Activated B cell treated with CpG ODN at 0.5 μM for 24 hours (primary cell): Measurements from ENCODE around the gene POU2AF3. TPM values are rescaled to one million over a fixed set of nuclear protein-coding genes. Genes with fewer than 3 reads are reported as not detected.
A peak's percentile ranks its signal among the peaks of the same experiment; 100 is the strongest.
"Not testable (repeated sequence)": the region's sequence is repeated elsewhere in the genome, so short reads cannot be mapped to it uniquely, and the experiment has no call there.

Source experiments
- ATAC-seq: fragments of 200-7000 bp; cut with Tn5 transposase; one replicate; pipeline ENCODE4 v1.10.0; 2021; ENCODE audit warnings: low read depth, mild to moderate bottlenecking, moderate library complexity
- CTCF ChIA-PET: fragments of 350-600 bp; sonication (Branson Sonifier 250); formaldehyde crosslinking; loops from one replicate; lab custom pipeline; 2021; ENCODE audit warnings: antibody characterized with exemption; lab: Charles Lee
- POLR2A ChIA-PET: fragments of 350-600 bp; sonication (Branson Sonifier 250); formaldehyde crosslinking; loops from one replicate; lab custom pipeline; 2021; ENCODE audit warnings: antibody characterized with exemption; lab: Charles Lee
- DNase-seq: peaks from one replicate; pipeline ENCODE4 v3.0.0; 2022
- H3K27ac Mint-ChIP-seq: one replicate; pipeline ENCODE4 v1.8.0; 2020; ENCODE audit warnings: mixed read lengths
- H3K27me3 Mint-ChIP-seq: one replicate; pipeline ENCODE4 v1.8.0; 2021; ENCODE audit warnings: mixed read lengths
- H3K36me3 Mint-ChIP-seq: one replicate; pipeline ENCODE4 v1.8.0; 2021; ENCODE audit warnings: low read depth, mixed read lengths
- H3K4me1 Mint-ChIP-seq: one replicate; pipeline ENCODE4 v1.8.0; 2021; ENCODE audit warnings: mixed read lengths
- H3K4me3 Mint-ChIP-seq: one replicate; pipeline ENCODE4 v1.8.0; 2020; ENCODE audit warnings: mild to moderate bottlenecking, mixed read lengths
- H3K9me3 Mint-ChIP-seq: one replicate; pipeline ENCODE4 v1.8.0; 2020; ENCODE audit warnings: mixed read lengths
- intact Hi-C: fragments of 100-400 bp; cut with micrococcal nuclease; formaldehyde crosslinking; loops from one replicate; pipeline ENCODE4 v1.15.1; 2024
- total RNA-seq: library from RNA; stranded (reverse); gene quantifications from 2 replicates; pipeline ENCODE4 v1.2.3, GENCODE V29; 2022
- TF ChIP-seq, protein P1 (sequence below): fragments of 200-600 bp; IDR thresholded peaks from one replicate; pipeline ENCODE4 v1.8.0; 2022; ENCODE audit warnings: antibody characterized with exemption, mild to moderate bottlenecking

Gene POU2AF3
- total RNA-seq, 1 donor from 2014 or later = 0.82 TPM

DNA sequence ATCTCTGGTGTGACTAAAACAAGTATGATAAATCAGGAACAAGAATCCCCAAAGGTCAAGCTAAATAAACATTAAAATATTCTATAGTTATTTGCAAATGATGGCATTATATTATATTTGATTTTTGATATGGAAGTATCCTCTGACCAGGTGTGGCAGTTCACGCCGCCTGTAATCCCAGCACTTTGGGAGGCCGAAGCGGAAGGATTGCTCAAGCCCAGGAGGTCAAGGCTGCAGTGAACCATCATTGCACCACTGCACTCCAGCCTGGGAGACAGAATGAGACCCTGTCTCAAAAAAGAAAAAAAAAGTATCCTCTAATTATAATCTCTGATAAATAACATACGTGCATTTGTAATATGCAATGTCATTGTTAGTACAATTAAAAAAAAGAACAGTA lies 6.6 kb upstream of the POU2AF3 start:
- Mint-ChIP-seq H3K27ac (no peak overlapping the region), H3K4me3 (no peak overlapping the region), H3K27me3 (no peaks in the 10 kb centered on the region), H3K9me3 (no peaks in the 10 kb centered on the region), H3K4me1 (no peaks in the 10 kb centered on the region), H3K36me3 (no peaks in the 10 kb centered on the region)
- intact Hi-C loops = no loop called here
- POLR2A ChIA-PET = no interaction called here
- no peak for ATAC-seq
- CTCF ChIA-PET = interaction anchor here (1.3 kb wide), 1 partner anchor 138 kb away, joined by 4 read pairs; no protein-coding TSS in a partner anchor
- TF ChIP-seq, protein P1, sequence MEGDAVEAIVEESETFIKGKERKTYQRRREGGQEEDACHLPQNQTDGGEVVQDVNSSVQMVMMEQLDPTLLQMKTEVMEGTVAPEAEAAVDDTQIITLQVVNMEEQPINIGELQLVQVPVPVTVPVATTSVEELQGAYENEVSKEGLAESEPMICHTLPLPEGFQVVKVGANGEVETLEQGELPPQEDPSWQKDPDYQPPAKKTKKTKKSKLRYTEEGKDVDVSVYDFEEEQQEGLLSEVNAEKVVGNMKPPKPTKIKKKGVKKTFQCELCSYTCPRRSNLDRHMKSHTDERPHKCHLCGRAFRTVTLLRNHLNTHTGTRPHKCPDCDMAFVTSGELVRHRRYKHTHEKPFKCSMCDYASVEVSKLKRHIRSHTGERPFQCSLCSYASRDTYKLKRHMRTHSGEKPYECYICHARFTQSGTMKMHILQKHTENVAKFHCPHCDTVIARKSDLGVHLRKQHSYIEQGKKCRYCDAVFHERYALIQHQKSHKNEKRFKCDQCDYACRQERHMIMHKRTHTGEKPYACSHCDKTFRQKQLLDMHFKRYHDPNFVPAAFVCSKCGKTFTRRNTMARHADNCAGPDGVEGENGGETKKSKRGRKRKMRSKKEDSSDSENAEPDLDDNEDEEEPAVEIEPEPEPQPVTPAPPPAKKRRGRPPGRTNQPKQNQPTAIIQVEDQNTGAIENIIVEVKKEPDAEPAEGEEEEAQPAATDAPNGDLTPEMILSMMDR = no peak
- no peak for DNase-seq

DNA sequence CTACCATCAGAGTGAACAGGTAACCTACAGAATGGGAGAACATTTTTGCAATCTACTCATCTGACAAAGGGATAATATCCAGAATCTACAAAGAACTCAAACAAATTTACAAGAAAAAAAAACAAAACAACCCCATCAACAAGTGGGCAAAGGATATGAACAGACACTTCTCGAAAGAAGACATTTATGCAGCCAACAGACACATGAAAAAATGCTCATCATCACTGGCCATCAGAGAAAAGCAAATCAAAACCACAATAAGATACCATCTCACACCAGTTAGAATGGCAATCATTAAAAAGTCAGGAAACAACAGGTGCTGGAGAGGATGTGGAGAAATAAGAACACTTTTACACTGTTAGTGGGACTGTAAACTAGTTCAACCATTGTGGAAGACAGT lies 5.9 kb upstream of the POU2AF3 start:
- POLR2A ChIA-PET = interaction anchor here (0.7 kb wide), 1 partner anchor 129 kb away, joined by 3 read pairs; no protein-coding TSS in a partner anchor
- H3K27me3 Mint-ChIP-seq, intact Hi-C loops, H3K4me1 Mint-ChIP-seq, ATAC-seq, H3K9me3 Mint-ChIP-seq, H3K36me3 Mint-ChIP-seq, H3K27ac Mint-ChIP-seq, H3K4me3 Mint-ChIP-seq, CTCF ChIA-PET, DNase-seq: not testable (repeated sequence)

DNA sequence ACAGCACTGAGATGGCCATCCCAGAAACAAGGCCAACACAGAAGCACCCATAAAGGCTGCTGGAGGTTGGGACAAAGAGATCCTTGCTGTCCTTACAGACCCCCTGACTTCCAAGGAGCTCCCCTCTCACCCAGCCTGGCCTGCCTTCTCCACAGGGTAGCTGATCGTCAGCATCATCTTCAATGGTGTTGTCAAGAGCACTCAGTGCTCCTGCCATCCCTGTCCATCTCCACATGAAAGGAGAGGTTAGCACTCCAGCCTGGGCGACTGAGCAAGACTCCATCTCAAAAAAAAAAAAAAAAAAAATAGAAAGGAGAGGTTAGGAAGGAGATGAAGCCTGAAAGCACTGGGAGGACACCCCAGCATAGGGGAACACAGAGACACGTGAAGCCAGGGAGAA lies 2.1 kb upstream of the POU2AF3 start:
- DNase-seq (no peak), ATAC-seq (no peak)
- ChIA-PET CTCF (interaction anchor here (1.2 kb wide), 1 partner anchor 127 kb away, joined by 6 read pairs; no protein-coding TSS in a partner anchor), POLR2A (interaction anchor here (0.9 kb wide), 1 partner anchor 9 kb away, joined by 7 read pairs; no protein-coding TSS in a partner anchor)
- intact Hi-C loops = no loop called here
- Mint-ChIP-seq H3K9me3 (no peaks in the 10 kb centered on the region), H3K4me1 (peaks cover 23% of the 10 kb centered on the region), H3K27ac (no peak overlapping the region), H3K4me3 (no peak overlapping the region), H3K36me3 (no peaks in the 10 kb centered on the region), H3K27me3 (peaks cover 11% of the 10 kb centered on the region)
- TF ChIP-seq, protein P1 = no peak

DNA sequence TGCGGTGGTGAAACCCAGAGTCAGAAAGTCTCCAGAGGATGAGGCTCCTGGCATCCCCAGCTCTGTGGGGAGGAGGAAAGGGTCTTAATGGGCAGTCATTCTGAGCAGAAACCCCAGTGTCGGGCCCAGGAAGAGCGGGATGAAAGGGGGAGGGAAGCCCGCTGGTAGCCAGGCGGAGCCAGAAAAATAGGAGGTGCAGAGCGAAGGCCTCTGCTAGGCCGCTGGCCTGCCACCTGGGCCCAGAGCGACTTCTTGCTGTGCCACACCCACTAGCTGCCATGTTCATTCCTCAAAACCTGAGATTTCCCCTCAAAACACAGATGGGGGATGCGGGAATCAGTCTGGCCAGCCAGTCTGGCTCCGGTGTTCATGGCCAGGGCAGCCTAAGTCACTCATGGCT lies 650 bp upstream of the POU2AF3 start:
- no peaks in the 10 kb centered on the region for H3K36me3 Mint-ChIP-seq
- intact Hi-C loops = no loop called here
- H3K4me1 Mint-ChIP-seq = peaks cover 37% of the 10 kb centered on the region
- ChIA-PET POLR2A (interaction anchor here (0.6 to 2.8 kb wide), 2 partner anchors 125 to 979 kb away, joined by 5 to 17 read pairs; no protein-coding TSS in a partner anchor), CTCF (interaction anchor here (1.8 to 3.3 kb wide), 3 partner anchors 123 to 130 kb away, joined by 5 to 35 read pairs (median 7); no protein-coding TSS in a partner anchor)
- TF ChIP-seq, protein P1 = no peak
- DNase-seq (no peak), ATAC-seq (no peak)
- H3K9me3 Mint-ChIP-seq = no peaks in the 10 kb centered on the region
- H3K27me3 Mint-ChIP-seq = peaks cover 11% of the 10 kb centered on the region
- peak overlapping the region; percentile 68 for H3K4me3 Mint-ChIP-seq
- H3K27ac Mint-ChIP-seq = no peak overlapping the region

DNA sequence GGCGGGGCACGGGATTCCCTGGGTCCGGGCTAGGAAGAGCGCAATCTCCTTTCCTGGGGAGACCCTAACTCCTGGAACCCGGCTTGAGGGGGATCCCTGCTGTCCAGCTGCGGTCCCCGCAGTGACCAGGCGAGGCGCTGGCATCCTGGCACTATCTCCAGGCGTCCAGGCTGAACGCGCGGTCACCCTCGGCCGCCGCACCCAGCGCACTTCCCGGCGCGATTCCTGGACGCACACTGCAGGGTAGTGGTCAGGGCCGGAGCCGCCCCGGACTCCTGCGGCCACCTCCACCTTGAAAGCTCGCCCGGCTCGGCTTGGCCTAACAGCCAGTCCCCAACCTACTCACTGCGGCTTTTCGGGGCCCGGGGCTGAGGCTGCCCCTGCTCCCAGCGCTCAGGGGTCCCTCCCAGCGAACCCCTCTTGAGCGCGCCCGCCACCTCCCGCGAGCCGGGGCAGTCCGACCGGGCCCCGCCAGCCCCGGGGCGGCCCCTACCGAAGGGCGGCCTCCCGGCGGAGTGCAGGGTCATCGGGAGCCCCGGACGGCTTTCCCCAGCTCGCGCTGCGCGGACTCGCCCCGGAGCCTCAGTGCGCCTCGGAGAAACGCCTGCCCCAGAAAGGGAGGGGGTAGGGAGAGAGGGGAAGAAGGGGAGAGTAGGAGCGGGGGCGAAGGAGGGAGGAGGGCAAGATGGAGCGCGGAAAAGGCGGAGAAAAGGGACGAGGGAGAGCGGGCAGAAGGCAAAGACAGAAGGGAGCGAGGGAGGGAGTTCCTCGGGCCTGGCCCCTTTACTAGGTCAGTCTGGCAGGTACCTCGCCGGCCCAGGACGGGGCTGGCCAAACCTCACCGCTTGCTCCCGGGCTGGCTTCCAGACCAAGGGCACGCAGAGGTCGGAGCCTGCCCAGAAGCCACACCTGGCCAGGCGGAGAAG lies 1.0 kb downstream of the POU2AF3 start:
- peak overlapping the region; percentile 81 for H3K4me3 Mint-ChIP-seq
- no peaks in the 10 kb centered on the region for H3K9me3 Mint-ChIP-seq
- no peaks in the 10 kb centered on the region for H3K36me3 Mint-ChIP-seq
- no peak overlapping the region for H3K27ac Mint-ChIP-seq
- ChIA-PET CTCF (interaction anchor here (1.0 to 3.3 kb wide), 7 partner anchors 17 to 130 kb away, joined by 3 to 35 read pairs (median 5); no protein-coding TSS in a partner anchor), POLR2A (interaction anchor here (1.2 to 2.8 kb wide), 5 partner anchors 78 to 123 kb away, joined by 4 to 17 read pairs (median 5); partner anchors contain the start of gene POU2AF1)
- H3K27me3 Mint-ChIP-seq = peaks cover 11% of the 10 kb centered on the region
- TF ChIP-seq, protein P1 = no peak
- peak; percentile 47 for DNase-seq
- intact Hi-C loops = loop anchor here (1.0 to 5.0 kb wide), 2 partner anchors 48 to 124 kb away; no protein-coding TSS in a partner anchor
- peak; percentile 70 for ATAC-seq
- H3K4me1 Mint-ChIP-seq = peaks cover 41% of the 10 kb centered on the region
